Activated CD8-positive, alpha-beta memory T cell treated with anti-CD3 and anti-CD28 coated beads for 4 hours (primary cell): ENCODE data around the gene TBC1D8.

ENCODE experiments used
- DNase-seq, 2 donors: peaks; one replicate each; pipeline ENCODE4 v3.0.0-alpha.2; 2020; ENCODE audit warnings: low read depth in 2 of 2

Gene TBC1D8

DNA sequence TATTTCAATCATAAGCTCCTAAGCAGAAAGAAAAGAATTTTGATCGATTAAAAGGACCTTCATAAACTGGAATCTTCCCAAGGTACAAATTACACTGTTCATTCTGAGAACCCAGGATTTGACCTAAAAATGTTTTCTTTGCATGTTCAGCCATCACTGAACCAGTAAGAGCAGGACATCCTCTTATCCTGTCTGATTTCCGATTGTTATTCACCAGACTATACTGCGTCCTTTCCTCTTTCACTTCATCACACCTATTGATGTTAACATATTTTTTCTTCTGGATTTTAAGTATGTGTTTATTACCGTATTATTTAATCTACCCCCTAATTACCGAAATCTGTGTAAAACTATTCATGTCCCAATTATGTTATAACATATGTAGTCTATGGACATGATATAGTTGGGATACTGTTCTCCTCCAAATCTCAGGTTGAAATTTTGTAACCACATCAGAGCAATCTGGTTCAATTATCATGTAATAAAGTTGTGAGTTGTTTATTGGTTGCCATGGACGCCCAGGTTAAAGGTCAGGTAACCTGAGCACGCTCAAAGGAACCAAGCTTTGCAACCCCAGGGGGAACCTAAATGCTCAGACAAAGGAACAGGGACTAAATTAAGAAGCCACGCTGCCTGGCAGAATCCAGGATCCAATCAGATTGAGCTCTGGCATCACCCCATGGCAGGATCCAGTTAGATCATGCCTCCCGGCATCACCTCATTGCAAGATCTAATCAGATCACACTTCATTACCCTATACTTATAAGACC is 11.6 kb upstream of the TBC1D8 start:
- no peak for DNase-seq

DNA sequence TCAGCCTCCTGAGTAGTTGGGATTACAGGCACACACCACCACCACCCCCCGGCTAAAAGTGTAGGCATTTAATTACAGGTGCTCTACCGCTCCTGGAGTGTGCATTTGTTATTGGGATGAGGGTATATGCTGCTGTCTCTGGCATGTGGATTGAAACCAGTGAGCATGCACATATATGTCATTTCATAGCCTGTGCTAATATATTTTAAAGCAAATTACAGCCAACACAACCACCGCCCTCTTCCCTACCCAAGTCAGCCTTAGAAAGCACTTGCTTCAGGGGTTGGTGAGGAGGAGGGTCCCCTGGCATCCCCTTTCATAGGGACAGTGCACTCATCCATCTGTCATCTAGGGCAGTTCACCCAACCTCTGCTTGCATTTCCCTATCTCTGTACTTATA is 10.5 kb upstream of the TBC1D8 start:
- DNase-seq: no peak

DNA sequence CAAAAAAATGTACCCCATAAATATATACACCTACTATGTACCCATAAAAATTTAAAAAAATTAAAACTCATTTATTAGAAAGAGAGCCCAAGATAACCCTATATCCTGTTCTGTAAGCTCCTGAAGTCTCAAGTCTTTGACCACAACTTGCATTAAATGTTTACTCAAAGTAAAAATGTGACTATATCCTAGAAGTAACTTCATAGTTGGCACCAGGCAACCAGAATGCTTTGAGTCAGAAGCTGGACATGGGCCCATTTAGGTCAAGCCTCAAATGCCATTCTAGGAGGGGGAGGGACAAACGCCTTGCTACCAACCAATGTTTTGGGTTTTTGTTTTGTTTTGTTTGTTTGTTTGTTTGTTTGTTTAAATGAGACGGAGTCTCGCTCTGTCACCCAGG is 9.3 kb upstream of the TBC1D8 start:
- DNase-seq: no peak

DNA sequence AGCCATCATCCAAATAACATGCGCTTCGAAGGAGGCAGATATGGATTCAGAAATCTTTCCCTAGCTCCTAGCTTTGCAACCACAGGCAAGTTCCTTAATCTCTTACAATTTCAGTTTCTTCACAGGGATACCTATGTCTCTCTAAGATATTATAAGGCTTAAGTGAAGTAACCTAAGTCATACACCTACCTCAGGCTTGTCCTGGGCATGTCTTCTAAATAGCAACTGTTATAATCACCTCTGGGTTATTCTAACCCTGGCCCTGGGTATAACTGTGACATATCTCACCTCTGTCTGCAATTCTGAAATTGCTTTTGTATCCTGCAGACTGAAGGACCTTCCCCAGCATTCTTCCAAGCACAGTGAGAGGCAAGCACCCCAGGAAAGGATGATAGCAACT is 8.3 kb upstream of the TBC1D8 start:
- DNase-seq: no peak

DNA sequence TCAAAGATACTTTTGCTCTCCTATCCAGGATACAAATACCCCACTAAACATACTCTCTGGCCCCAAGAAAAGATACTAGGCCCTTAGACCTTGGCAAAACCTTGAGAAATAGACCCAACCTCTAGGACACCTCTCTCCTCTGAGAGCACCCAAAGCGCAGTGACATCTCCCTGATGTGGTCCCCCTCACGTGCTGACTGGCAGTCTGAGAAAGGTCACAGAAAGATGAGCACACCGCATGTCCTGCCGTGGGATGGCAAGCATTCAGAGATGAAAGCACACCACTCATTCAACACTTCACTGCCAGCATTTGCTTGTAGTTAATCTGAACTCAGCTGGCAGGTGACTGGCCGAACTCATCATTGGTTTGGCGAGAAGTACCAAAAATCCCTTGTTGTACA is 6.1 kb upstream of the TBC1D8 start:
- no peak for DNase-seq

DNA sequence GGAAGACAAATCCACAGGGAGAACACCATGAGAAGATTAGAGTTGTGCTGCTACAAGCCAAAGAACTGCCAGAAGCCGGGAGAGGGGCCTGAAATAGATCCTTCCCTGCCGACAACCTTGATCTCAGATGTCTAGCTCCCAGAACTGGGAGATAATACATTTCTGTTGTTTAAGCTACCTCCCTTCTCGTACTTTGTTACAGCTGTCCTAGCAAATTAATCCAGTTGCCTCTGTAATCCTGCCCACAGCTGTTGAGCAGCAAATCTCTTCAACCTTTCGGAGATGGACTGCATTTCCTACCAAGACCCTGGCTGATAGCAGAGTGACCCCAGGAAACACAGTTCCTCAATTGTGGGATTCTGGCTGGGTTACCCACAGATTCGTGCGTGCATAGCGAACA is 2.6 kb upstream of the TBC1D8 start:
- no peak for DNase-seq

DNA sequence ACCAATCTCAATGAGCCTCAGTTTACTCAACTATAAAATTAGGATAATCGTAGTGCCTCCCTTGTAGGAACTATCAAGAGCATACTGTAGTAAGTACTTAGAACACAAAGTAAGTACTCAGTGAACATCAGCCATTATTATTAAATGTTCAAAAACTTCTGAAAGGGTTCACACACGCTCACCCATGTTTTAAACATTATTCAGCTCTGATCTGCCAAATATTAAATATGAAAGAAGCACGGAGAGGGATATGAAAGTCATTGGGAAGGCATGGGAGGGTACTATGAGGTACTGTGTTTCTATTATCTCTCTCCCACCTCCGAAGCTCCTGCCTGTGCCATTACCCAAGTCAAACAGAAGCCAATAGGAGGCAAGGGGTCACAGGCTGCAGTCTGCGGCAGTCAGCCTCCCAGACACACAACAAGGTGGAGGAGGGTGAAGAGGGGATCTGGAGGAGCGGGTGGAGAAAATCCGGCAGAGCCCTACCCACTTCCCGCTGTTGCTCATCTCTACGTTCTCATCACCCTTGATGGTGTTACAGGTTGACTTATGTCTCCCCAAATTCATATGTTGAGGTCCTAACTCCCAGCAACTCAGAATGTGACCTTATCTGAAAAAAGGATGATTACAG is 2.0 kb upstream of the TBC1D8 start:
- DNase-seq: no peak

DNA sequence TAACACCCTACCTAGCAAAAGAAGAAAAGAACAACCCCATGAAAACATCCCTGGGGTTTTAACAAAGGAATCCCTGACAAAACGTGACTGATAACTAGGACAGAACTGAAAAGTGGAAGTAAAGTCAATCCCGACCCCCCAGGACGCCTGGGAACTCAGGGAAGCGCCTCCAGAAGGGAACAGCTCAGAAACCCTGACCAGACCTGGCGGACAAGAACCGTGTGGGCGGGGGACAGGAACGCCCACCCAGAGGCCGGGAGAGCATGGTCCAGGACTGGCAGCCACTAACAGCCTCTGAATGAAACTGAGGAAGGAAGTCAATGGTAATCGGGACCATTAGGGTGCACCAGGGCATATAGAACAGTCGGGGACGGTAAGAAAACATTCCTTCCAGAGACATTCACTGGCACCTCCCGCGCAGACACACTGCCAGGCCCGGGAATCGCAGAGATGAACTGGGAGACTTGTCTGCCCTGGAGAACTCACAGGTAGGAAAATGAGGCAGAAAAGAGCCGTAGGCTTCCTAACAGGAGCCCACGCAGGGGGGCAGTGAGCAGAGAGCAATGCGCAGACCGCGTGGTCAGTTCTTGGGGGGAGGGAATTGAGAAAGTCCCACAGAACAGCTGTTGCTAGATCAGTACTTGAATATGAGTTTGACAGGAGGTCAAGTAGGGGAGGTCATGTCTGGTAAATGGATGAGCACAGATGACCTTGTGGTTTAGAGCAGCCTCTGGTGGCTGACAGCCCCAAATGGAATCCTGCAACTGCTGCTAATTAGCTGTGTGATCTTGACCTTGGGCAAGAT is 1.3 kb upstream of the TBC1D8 start:
- DNase-seq: no peak

DNA sequence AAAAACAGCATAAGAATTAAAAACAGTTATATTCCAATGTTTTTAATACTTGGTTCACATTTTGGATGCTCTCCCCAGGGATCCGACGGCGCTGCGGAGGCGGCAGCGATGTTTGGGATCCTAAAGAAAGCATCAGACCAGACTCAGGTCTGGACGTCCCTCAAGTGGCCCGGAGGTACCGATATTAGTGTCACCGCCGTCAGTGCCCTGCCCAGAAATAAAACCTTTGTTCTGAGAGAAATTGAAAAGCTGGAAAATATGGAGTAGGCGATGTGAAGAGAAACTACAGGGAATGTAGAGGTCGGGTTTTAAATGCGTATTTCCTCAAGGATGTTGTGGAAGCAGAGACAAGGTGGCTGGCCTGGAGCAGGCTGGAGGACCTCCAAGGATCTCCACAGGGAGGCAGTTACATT is 683 bp upstream of the TBC1D8 start:
- DNase-seq: no peak

DNA sequence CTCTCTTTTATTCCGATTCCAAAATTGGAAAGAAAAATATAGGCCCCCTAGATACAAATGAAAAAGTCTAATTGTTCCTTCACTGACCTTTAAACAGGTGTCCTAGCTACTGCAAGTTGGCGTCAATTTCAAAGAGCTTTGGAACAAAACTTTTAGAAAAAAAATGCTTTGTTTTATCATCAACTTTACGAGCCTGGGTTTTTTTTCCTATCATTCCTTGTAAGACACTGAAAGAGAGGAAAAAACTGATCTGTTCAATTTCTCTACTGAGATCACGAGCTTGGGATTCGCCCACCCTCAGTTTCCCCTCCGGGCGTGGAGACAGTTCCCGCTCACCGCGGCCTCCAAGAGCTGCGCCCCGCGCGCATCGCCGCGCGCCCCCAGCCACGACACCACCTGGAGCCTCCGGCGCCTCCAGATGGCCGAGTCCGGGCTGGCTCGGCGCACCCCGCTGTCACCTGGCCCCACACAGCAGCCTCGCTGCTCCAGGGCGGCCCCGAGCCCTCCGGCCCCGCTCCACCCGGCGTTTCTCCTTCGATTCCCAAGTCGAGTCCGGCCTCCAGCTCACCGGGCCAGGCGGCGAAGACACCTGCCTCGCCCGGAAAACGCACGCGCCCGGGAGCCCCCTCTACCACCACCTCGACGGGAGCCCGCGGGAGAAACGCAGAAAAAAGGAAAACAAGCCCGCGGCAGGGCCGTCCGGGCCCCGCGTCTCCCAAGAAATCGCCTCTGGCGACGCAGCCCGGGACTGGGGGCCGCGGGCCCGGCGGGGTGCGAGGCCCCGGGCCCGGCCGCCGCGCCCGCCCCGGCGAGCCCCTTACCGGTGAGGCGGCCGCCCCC is 656 bp downstream of the TBC1D8 start:
- no peak for DNase-seq

DNA sequence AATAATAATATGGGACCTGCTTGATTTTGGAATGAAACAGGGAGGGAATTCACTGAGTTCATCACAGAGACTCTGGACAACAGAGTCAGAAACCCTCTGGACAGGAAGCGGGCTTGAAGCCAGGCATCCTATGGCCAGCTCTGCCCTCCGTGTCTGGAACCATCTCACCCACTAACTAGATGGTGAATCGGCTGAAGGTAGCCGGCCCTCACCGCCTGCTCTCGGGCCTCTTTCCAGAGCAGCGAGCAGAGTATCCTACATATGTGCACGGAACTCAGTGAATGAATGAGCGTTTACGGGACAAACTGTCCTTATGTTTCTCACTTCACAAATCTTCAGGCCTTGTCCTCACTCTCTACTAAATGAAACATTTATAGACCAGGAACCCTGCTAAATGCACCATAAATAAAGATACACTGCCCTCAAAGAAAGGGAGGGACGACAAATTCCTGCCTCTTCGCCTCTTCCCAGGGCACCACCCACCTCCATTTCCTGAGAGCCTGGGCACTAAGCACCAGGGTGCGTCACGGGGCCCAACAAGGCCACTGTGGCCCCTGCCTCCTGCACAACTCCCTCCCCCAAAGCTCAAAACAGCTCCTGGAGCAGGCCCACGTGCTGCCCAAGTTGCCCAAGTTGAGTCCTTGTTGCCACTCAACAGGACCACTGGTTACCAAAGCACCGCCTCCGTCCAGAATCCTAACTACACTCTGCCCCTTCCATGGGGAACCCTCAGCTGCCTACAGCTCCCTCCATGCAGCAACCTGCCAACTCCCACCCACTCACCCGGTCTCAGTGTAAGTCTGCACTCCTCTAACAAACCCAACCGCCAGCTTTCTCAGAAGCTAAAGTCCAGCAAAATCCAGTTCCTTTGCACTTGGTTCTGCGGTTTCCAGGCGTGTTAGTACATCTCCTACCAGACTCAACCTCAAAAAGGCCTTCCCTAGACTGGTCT is 1.7 kb downstream of the TBC1D8 start:
- DNase-seq: no peak

DNA sequence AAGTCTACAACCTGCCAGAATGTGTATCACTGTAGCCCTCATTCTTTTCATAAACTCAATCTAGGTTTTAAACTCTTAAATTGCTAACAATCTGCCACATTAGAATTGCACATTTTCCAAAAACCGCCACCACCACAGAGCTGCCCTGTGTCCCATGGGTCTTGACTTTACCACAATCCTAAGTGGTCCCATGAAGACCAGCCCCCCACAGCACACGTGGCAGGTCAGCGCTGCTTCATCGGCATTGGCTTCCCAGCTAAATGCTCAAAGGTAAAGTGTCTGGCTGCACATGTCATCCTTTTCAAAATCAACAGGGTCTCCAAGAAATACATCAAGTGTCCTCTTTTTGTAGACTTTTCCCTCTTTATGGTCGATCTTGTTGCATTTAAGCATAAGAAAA is 2.4 kb downstream of the TBC1D8 start:
- no peak for DNase-seq

DNA sequence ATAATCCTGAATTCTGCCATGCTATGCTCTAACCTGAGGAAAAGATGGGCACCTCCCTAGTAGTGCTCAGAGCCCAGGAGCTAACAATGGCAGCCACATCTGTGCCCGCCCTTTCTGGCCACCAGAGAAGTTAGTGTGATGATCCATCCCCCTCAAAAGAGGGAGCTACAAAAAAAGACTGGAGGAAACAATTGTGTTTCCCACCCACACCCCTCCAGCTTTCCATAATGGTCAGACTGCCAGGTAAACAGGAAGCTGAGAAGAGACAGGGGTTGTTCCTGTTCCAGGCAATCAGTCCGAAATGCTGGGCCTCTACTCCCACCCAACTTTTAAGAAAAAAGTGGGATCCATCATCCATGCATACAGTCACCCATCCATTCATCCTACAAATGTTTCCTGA is 3.2 kb downstream of the TBC1D8 start:
- DNase-seq: no peak

DNA sequence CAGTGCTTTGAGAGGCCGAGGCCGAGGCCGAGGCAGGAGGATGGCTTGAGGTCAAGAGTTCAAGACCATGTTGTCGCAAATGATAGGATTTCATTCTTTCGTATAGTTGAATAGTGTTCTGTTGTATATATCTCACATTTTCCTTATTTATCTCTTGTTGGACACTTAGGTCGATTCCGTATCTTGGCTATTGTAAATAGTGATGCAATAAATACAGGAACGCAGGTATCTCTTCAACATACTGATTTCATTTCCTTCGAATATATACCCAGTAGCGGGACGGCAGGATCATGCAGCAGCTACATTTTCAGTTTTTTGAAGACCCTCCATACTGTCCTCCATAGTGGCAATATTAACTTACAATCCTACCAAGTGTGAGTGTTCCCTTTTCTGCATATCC is 4.1 kb downstream of the TBC1D8 start:
- DNase-seq: no peak

DNA sequence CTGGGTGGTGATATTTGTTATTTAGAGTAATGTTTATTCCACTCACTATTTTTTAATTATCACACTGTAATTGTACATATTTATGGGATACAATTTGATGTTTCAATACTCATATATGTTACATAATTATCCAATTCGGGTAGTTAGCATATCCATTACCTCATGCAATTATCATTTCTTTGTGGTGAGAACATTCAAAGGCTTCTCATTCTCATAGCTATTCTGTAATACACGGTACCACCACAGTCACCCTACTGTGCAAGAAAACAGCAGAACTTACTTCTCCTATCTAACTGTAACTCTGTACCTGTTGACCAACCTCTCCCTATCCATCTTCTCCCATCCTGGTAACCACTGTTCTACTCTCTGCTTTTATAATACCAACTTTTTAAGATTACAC is 4.6 kb downstream of the TBC1D8 start:
- DNase-seq: no peak

DNA sequence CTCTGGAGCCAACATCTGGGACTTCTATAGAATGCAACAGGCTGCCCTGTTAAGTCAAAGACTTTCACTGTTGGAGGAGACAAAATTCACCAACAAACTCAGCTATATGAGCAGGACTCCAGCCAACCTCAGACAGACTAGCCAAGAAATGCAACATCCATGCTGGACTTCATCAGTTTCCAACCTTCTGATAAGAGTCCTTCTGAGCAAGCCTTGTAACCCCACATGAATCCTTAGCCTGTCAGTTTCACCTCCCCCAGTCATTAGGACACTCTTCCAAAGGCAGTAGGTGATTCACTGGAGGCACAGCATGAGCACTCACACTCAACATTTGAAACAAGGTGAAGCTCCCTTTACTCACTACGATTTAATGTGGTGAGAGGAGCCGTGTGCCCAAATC is 5.8 kb downstream of the TBC1D8 start:
- no peak for DNase-seq

DNA sequence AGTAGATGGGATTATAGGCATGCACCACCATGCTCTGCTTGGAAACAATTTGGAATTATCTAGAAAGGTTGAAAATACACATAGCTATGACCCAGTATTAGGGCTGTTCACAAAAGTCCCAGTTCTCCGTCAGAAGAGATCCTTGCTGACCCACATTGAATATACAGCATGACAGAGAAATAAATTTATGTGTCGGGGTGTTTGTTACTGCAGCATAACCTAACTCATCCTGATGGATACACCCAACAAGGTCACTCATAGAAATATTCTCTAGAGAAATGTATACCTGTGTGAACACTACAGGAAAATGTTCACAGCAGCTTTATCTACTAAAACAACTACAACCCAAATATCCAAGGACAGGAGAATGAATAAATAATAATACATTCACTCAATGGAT is 9.0 kb downstream of the TBC1D8 start:
- DNase-seq: no peak

DNA sequence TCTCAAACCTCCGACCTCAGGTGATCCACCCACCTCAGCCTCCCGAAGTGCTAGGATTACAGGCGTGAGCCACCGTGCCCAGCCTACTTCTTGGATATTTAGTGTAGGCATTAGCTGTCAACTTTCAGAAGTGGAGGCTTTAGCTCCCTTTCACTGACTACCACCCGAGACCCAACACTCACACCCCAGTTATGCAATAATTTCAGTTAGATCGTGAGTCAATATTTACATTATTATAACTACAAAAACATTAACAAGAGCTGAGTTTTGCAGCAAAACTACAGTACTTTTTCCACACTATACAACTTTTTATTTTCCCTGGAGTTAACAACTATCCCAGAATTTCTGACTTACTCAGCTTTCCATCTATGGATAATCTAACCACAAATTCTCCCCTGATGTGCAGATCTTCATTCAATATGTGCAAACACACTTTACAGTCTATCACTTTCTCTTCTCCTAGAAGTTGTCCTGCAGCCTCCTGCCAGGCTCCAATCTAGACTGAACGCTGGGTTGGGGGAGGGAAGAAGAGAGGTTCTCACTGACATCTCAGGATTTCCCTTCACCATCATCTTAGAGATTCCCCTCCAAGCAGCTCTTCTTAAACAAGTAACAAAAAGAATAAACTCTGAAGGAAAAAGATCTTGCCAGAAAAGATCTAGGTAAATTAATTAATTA is 10.1 kb downstream of the TBC1D8 start:
- no peak for DNase-seq

DNA sequence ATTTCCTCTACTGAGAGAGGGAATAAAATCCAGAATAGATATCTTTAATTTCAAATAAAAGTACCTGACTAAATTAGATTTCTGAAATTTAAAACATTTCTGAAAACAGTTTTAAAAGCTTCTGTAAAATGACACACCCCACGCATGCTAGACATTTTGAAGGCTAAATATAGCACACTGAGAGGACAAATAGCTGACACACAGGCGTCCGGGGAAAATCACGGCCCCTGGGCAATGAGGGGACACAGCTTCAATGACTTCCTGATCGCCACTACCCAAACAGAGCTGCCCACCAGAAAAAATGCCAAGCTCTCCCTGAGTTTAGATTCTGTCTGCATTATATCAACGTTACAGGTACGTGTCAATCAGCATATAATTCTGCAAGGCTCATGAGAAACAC is 10.9 kb downstream of the TBC1D8 start:
- no peak for DNase-seq

DNA sequence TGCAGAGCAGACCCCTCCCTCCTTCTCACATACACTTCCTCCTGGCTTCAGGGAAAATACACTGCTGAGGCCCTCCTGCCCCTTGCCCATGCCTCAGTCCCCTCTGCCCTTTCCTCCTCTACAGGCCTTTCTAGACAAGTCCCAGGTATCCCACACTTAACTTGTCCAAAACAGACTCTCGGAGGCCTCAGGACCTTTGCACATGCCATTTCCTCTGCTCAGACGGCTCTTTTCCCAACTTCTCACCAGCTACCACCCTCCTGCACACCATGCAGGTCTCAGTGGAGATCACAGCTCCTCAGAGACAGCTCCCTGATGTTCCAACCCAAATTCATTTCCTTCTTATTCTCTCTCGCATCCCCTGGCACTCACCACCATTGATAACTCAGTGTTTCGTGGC is 11.7 kb downstream of the TBC1D8 start:
- no peak for DNase-seq
